Keratinocyte (primary cell): ENCODE data around the gene CLDN18. TPM values are rescaled to one million over a fixed set of nuclear protein-coding genes. Genes with fewer than 3 reads are reported as not detected.

Experiments used
- DNase-seq: peaks from one replicate; pipeline ENCODE4 v3.0.0-alpha.2; 2011; ENCODE audit warnings: low read depth, missing footprints, low spot score
- FAIRE-seq: peaks from 2 replicates; lab custom pipeline; 2011; peaks lifted over from hg19 to GRCh38; lab: Jason Lieb, UNC
- H2AFZ ChIP-seq: 2 replicates; pipeline ENCODE4 v1.6.0; 2012; ENCODE audit warnings: low read length, control low read depth, inconsistent platforms; ENCODE audit not compliant: control insufficient read depth
- H3K27ac ChIP-seq: 2 replicates; pipeline ENCODE4 v1.5.1; 2011; ENCODE audit warnings: low read length; ENCODE audit not compliant: control insufficient read depth, insufficient read depth
- H3K27me3 ChIP-seq: 3 replicates; pipeline ENCODE4 v1.6.0; 2011; ENCODE audit warnings: low read length; ENCODE audit not compliant: control insufficient read depth, insufficient read depth; ENCODE audit errors: extremely low read depth
- H3K36me3 ChIP-seq, 2 experiments: 2 replicates in 1 of 2; 3 replicates in 1 of 2; pipeline ENCODE4 v1.5.1; 2011; ENCODE audit warnings: low read length in 2 of 2, mild to moderate bottlenecking in 1 of 2; ENCODE audit not compliant: control insufficient read depth in 2 of 2, insufficient read depth in 2 of 2; ENCODE audit errors: extremely low read depth in 1 of 2
- H3K4me1 ChIP-seq: 3 replicates; pipeline ENCODE4 v1.5.1; 2011; ENCODE audit warnings: low read length; ENCODE audit not compliant: control insufficient read depth, insufficient read depth; ENCODE audit errors: extremely low read depth
- H3K4me2 ChIP-seq: 3 replicates; pipeline ENCODE4 v1.6.0; 2011; ENCODE audit warnings: low read depth, low read length; ENCODE audit not compliant: control insufficient read depth, insufficient read depth; ENCODE audit errors: extremely low read depth
- H3K4me3 ChIP-seq, 3 experiments: fragments of 200-600 bp in 1 of 3; sonication (generic) in 1 of 3; 2 replicates in 2 of 3; 3 replicates in 1 of 3; pipeline ENCODE4 v1.5.1; 2011 to 2016; ENCODE audit warnings: low read length in 3 of 3, mild to moderate bottlenecking in 3 of 3, control low read depth in 2 of 3, inconsistent platforms in 1 of 3, low read depth in 1 of 3, mixed read lengths in 1 of 3, mixed run types in 1 of 3, moderate library complexity in 1 of 3; ENCODE audit not compliant: control insufficient read depth in 2 of 3, insufficient read depth in 2 of 3; ENCODE audit errors: extremely low read depth in 1 of 3
- H3K79me2 ChIP-seq: 2 replicates; pipeline ENCODE4 v1.6.0; 2012; ENCODE audit warnings: low read length; ENCODE audit not compliant: control insufficient read depth, insufficient read depth
- H3K9ac ChIP-seq: 3 replicates; pipeline ENCODE4 v1.6.0; 2011; ENCODE audit warnings: low read length; ENCODE audit not compliant: control insufficient read depth, insufficient read depth; ENCODE audit errors: extremely low read depth
- H3K9me1 ChIP-seq: 3 replicates; pipeline ENCODE4 v1.6.0; 2011; ENCODE audit warnings: low read length; ENCODE audit not compliant: control insufficient read depth, insufficient read depth; ENCODE audit errors: extremely low read depth
- H3K9me3 ChIP-seq: 2 replicates; pipeline ENCODE4 v1.5.1; 2012; ENCODE audit warnings: low read depth, low read length; ENCODE audit not compliant: control insufficient read depth
- H4K20me1 ChIP-seq: 3 replicates; pipeline ENCODE4 v1.6.0; 2011; ENCODE audit warnings: low read length; ENCODE audit not compliant: control insufficient read depth, insufficient read depth; ENCODE audit errors: extremely low read depth
- EZH2 ChIP-seq: IDR thresholded peaks from one replicate; pipeline ENCODE4 v1.6.1; 2012; ENCODE audit warnings: inconsistent platforms, mild to moderate bottlenecking, low read length, moderate library complexity
- dilution Hi-C: fragments of 300-500 bp; cut with MboI; formaldehyde crosslinking; loops from one replicate; pipeline ENCODE4 v1.7.0; 2020; ENCODE audit warnings: low sequenced_read_pairs; ENCODE audit not compliant: extremely low pct_ligation_motif_present
- polyA plus RNA-seq, 5 experiments: library from polyadenylated mRNA; depleted of rRNA in 3 of 5; stranded (reverse) in 3 of 5; stranded (forward) in 1 of 5; unstranded in 1 of 5; fragments of >200 nt; gene quantifications; 1 replicate in 1 of 5; 2 replicates in 3 of 5; 3 replicates in 1 of 5; pipeline versions ENCODE4 v1.2.1 to v1.2.3, GENCODE V29; 2011 to 2012; ENCODE audit warnings: missing spikeins in 2 of 5, low read depth in 1 of 5, low replicate concordance in 1 of 5
- TF ChIP-seq, protein P1 (sequence below), 3 experiments: IDR thresholded peaks in 1 of 3; conservative IDR thresholded peaks in 1 of 3; optimal IDR thresholded peaks in 1 of 3; 2 replicates in 2 of 3; 3 replicates in 1 of 3; pipeline versions ENCODE3 to v1.5.1; 2011; ENCODE audit warnings: low read length in 3 of 3, mild to moderate bottlenecking in 3 of 3, moderate library complexity in 2 of 3, control low read depth in 1 of 3, inconsistent platforms in 1 of 3; ENCODE audit not compliant: insufficient read depth in 2 of 3; ENCODE audit errors: extremely low read depth in 1 of 3

The CLDN18 gene
- polyA plus RNA-seq, 1 donor (not counting 4 experiments of a cell fraction or from before 2014, with no cell fraction given), result not detected

DNA sequence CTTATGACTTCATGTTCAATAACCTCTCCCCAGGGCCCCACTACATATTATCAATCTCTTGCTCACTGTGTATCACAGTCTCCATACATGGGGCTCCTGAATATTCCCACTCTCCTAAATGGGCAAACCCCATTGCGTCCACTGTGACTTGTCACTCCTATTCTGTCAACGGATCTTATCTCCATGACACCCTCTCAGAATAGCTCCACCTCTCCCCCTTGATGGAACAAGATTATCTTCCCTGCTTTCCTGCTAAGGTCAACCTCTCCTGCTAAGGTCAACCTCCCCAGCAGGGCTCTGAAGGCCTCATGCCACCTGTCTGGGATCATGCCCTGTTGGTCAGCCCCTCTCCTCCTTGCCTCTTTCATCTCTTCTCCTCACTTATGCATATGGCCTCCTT, 1.8 kb downstream of the CLDN18 start:
- H3K36me3 ChIP-seq, result no peaks in the 10 kb centered on the region
- DNase-seq (no peak), FAIRE-seq (no peak)
- H3K9me3 ChIP-seq, result no peaks in the 10 kb centered on the region
- dilution Hi-C loops, result no loop called here
- H3K9ac ChIP-seq, result no peak overlapping the region
- no peak overlapping the region for H3K4me3 ChIP-seq
- H3K4me2 ChIP-seq, result no peak overlapping the region
- H2AFZ ChIP-seq, result no peak overlapping the region
- H3K79me2 ChIP-seq, result no peaks in the 10 kb centered on the region
- no peak overlapping the region for H3K27ac ChIP-seq
- no peaks in the 10 kb centered on the region for H3K4me1 ChIP-seq
- TF ChIP-seq, protein P1, sequence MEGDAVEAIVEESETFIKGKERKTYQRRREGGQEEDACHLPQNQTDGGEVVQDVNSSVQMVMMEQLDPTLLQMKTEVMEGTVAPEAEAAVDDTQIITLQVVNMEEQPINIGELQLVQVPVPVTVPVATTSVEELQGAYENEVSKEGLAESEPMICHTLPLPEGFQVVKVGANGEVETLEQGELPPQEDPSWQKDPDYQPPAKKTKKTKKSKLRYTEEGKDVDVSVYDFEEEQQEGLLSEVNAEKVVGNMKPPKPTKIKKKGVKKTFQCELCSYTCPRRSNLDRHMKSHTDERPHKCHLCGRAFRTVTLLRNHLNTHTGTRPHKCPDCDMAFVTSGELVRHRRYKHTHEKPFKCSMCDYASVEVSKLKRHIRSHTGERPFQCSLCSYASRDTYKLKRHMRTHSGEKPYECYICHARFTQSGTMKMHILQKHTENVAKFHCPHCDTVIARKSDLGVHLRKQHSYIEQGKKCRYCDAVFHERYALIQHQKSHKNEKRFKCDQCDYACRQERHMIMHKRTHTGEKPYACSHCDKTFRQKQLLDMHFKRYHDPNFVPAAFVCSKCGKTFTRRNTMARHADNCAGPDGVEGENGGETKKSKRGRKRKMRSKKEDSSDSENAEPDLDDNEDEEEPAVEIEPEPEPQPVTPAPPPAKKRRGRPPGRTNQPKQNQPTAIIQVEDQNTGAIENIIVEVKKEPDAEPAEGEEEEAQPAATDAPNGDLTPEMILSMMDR (optimal IDR thresholded peaks at IDR 0.05 in 1 of 3, IDR thresholded peaks at IDR 0.05 in 1 of 3, conservative IDR thresholded peaks at IDR 0.05 in 1 of 3; ENCODE audit: extremely low read depth in 1 of 3, insufficient read depth in 2 of 3, low read length in 3 of 3), result no peak
- TF ChIP-seq EZH2, result no peak
- no peaks in the 10 kb centered on the region for H3K9me1 ChIP-seq
- H4K20me1 ChIP-seq, result no peaks in the 10 kb centered on the region
- no peaks in the 10 kb centered on the region for H3K27me3 ChIP-seq

DNA sequence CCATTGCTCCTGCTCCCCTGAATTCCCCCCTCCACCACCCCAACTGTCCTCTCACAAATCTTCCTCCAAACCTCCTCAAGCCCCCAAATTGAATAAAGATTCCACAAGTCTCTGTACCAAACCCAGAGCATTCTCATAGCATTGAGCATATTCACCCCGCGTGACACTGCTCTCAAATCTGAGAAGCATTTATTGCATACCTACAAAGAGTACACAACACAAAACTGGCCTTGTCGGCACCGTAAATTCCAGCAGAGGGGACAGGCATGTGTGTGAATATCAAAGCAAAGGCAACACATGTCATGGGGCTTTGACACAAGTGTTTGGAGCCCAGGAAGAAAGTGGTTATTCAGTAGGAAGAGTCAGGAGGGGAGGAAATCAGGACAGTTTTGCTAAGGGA, 2.6 kb downstream of the CLDN18 start:
- TF ChIP-seq EZH2, result no peak
- TF ChIP-seq, protein P1 (optimal IDR thresholded peaks at IDR 0.05 in 1 of 3, IDR thresholded peaks at IDR 0.05 in 1 of 3, conservative IDR thresholded peaks at IDR 0.05 in 1 of 3; ENCODE audit: extremely low read depth in 1 of 3, insufficient read depth in 2 of 3, low read length in 3 of 3), result no peak
- H3K9me3 ChIP-seq, result no peaks in the 10 kb centered on the region
- no peak overlapping the region for H3K4me2 ChIP-seq
- H2AFZ ChIP-seq, result no peak overlapping the region
- no peaks in the 10 kb centered on the region for H3K36me3 ChIP-seq
- no peaks in the 10 kb centered on the region for H3K4me1 ChIP-seq
- H4K20me1 ChIP-seq, result no peaks in the 10 kb centered on the region
- H3K27me3 ChIP-seq, result no peaks in the 10 kb centered on the region
- H3K79me2 ChIP-seq, result no peaks in the 10 kb centered on the region
- no peak overlapping the region for H3K4me3 ChIP-seq
- no peak overlapping the region for H3K27ac ChIP-seq
- H3K9me1 ChIP-seq, result no peaks in the 10 kb centered on the region
- dilution Hi-C loops, result no loop called here
- H3K9ac ChIP-seq, result no peak overlapping the region
- FAIRE-seq, result no peak
- DNase-seq, result no peak
